OCI-M2 (cell line): ENCODE measurements around the gene ODC1.
A peak's percentile ranks its signal among the peaks of the same experiment; 100 is the strongest.
"Not testable (repeated sequence)": the region's sequence is repeated elsewhere in the genome, so short reads cannot be mapped to it uniquely, and the experiment has no call there.

Experiments
- DNase-seq: peaks from one replicate; lab custom pipeline; 2025; ENCODE audit not compliant: unreplicated experiment; lab: John Stamatoyannopoulos, UW

Gene ODC1

GRCh38 chr2:10447895-10448575, at the start of gene ODC1:
ODC1 (minus strand) TSS chr2:10448327; CDS start chr2:10445032, 3,295 bp downstream.
- peak; percentile 44 for DNase-seq

GRCh38 chr2:10497797-10498251, 49.7 kb upstream of the ODC1 start:
- no peak for DNase-seq

DNA sequence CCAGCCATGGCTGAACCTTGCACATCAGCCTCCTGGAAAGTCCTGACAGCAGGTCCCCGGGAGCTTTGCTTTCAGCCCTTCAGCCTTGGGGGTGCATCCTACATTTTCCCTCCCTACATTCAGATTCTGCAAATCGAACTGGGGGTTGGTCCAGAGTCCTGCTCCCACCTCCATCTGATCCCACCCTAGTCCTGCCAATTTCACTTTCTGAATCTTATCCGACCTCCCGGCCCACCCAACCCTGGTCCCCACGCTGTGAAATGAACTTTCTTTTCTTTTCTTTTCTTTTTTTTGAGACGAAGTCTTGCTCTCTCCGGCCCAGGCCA, 47.8 kb upstream of the ODC1 start:
- DNase-seq = no peak

GRCh38 chr2:10495311-10495987, 47.3 kb upstream of the ODC1 start:
- DNase-seq = no peak

GRCh38 chr2:10494351-10495066, 46.4 kb upstream of the ODC1 start:
- DNase-seq = no peak

DNA sequence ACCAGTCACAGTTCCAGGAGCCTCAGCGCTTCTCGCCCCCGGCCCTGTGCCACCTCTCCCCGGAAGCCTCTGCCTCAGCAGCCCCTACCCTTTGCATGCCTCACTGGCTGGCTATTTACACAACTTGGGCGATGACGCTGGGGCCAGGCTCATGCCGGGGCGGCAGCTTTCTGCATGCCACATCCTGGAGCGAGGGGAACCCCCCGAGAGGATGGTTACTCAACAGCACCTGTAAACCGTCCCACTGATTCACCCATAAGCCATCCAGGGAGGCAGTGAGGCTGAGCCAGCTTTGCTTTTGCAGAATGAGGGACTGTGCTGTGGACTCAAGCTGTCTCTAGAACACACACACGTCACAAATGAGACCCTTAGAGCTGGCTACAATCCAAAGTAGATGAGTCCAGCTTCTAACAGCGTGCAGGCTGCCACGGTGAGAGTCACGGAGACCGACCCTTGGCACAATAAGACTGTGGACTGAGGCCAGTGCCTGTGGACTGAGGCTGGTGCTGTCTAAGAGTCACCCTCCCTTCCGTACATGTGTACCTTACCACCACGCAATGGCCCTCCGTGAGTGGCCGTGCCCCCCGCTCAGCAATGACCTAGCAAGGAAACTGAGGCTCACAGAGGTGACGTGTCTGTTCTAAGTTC, 45.6 kb upstream of the ODC1 start:
- DNase-seq = no peak

DNA sequence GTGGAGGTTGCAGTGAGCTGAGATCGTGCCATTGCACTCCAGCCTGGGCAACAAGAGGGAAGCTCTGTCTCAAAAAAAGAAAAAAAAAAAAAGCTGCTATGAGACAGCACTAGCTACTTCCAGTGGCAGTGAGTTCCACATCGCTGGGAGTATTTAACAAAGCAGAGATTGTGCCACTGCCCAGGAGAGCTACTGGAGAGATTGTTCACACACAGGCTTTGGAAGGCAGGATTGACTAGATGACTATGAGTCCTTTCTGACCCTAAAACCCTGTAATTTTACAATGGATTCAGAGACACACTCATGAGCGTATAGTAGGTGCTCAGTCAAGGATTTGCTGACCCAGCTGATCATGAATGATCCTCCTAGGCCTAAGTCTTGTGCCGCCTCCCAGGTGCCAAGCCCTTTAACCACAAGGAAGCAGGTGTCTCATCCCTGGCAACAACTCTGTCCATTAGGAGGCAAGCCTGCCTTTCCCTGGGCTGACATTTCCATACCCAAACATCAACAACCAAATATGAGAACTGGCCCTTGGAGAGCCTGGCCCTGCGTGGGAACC, 45.0 kb upstream of the ODC1 start:
- DNase-seq = no peak

- DNase-seq = no peak
Observed at GRCh38 chr2:10490806-10491291, 42.7 kb upstream of the ODC1 start.

DNA sequence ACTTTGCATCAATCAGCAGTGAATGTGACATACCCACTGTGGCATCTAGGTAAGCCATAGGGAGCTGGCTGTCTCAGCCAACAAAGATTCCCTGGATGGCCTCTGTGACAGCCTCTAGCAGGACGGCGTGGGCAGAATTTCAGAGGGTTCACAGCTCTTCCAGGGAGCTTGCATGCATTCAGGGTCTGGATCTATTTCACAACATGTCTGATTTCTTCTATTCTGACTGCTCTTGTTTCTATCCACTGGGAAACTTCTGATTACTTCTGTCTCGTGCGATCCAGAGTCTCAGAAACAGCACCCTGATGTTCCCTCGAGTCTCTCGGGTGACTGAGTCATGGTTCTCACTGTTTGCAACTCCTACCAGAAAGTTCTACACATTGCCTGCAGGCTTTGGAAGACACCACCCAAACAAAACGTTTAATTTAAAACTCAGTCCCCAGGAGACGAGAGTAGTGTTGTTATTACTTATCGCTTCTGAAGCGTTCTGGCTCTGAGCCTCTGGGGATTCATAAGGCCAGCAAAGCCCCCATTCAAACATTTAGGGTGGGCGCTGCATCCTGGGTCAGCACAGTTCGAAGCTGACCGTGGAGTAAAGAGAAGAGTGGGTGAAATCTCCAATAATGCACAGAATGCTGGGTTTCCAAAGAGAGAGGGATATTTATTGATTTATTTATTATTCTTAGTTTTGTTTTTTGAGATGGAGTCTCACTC, 41.9 kb upstream of the ODC1 start:
- DNase-seq = no peak

DNA sequence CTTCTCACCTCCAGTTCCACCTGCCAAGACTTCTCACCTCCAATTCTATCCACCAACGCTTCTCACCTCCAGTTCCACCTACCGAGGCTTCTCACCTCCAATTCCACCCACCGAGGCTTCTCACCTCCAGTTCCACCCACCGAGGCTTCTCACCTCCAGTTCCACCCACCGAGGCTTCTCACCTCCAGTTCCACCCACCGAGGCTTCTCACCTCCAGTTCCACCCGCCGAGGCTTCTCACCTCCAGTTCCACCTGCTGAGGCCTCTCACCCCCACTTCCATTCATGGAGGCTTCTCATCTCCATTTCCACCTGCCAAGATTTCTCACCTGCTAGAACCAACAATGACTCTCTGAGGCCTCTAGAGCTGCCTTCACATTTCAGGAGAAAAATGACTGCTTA, 40.0 kb upstream of the ODC1 start:
- DNase-seq = not testable (repeated sequence)

- not testable (repeated sequence) for DNase-seq
Observed at GRCh38 chr2:10487741-10488104, 39.6 kb upstream of the ODC1 start.

- DNase-seq = no peak
Observed at GRCh38 chr2:10487081-10487740, 39.1 kb upstream of the ODC1 start.

DNA sequence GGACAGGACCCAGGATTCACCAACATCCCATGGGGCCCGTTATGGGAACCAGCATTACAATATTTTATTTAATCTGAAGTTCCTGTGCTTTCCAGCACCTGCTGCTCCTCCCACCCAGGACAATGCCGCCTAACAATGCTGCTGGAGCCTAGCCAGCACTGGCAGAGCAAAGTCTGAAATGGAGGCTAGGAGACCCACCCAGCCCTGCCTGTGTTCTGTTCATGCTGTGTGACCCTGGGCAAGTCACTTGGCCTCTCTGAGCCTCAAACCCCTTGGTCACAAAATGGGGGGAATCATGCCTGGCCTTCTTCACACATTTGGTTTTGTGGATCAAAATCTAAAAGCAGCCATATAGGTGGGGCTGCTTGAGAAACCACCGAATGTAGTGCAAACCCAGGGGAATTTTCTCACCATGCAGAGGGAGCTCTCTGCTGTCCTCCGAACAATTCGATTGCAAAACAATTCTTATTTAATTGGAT, 38.5 kb upstream of the ODC1 start:
- DNase-seq = no peak

DNA sequence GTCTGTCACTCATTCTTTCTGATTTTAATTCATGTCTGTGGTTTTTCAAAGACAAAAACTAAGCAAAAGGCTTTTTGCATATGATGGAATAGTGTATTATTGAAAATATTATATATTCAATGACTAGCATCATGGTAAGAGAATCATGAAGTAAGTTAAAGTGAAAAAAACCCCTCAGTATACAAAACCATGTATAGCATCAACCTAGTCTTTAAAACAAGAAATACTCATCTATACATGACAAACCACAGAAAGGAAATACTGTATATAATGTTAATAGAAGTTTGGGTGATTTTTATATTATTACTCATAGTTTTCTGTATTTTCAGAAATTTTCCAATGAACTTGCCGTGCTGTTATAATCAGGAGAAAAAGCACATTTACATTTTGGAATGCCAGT, 38.0 kb upstream of the ODC1 start:
- no peak for DNase-seq

- DNase-seq = no peak
Observed at GRCh38 chr2:10482913-10483312, 34.8 kb upstream of the ODC1 start.

DNA sequence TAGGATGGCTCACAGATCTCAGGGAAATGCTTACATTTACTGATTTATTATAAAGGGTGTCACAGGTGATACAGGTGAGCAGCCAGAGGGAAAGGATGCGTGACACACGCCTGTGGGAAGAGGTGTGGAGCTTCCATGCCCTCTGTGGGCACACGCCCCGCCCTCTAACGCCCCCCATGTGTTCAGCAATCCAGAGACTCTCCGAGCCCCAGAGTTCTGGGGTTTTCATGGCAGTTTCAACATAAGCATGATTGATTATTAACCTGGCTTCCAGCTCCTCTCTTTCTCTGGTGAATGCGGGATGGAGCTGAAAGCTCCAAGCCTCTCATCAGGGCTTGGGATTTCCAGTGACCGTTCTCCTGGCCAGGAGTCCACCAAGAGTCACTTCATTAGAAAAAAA, 34.3 kb upstream of the ODC1 start:
- no peak for DNase-seq

GRCh38 chr2:10481666-10482157, 33.6 kb upstream of the ODC1 start:
- DNase-seq = no peak

DNA sequence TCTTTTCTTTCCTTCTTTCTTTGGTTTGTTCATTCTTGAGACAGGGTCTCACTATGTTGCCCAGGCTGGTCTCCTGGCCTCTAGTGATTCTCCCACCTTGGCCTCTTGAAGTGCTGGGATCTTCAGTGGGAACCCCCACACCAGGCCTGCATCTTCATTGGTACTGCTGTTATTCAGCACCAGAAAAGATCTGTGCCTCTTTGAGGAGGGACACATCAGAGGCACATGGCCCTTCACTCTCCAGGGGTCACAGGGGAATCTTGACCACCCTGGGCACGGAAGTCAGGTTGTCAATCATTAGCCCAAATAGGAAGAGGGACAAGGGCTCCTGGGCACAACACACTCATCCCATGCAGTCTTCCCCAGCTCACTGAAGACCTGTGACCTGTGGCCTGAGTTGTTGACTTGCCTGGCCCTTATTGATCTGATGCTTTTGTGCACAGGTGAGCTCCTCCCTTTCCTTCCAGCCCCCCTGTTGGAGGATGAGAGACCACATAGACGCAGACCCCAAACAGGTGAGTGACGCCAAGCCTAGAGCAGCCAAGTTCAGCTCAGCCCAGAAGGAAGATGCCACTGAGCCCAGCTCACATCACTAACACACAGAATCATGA, 33.0 kb upstream of the ODC1 start:
- DNase-seq = no peak

DNA sequence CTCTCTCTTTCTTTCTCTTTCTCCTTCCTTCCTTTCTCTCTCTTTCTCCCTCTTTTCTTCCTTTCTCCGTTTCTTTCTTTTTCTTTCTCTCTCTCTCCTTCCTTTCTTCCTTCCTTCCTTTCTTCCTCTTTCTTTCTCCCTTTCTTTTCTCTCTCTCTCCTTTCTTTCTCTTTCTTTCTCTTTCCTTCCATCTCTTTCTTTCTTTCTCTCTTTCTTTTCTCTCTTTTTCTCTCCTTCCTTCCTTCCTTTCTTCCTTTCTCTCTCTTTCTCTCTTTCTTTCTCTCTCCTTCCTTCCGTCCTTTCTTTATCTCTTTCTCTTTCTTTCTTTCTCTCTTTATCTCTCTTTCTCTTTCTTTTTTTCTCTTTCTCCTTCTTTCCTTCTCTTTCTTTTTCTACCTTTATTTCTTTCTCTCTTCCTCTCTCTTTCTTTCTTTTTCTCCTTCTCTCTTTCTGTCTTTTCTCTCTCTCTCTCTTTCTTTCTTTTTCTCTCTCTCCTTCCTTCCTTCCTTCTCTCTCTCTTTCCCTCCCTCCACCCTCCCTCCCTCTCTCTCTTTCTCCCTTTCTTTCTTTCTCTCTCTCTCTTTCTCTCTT, 32.3 kb upstream of the ODC1 start:
- no peak for DNase-seq
